Heart left ventricle (tissue), 16 donors: ENCODE measurements around the gene ZFYVE21. TPM values are rescaled to one million over a fixed set of nuclear protein-coding genes. Genes with fewer than 3 reads are reported as not detected.

Experiments
- ATAC-seq, 4 donors: fragments of 200-7000 bp; cut with Tn5 transposase; one replicate each; pipeline ENCODE4 v1.9.1; 2020 to 2022; ENCODE audit warnings: moderate library complexity in 4 of 4, mild to moderate bottlenecking in 3 of 4, moderate number of reproducible peaks in 1 of 4
- DNase-seq, 5 donors: peaks; one replicate each; pipeline ENCODE4 v3.0.0-alpha.2; 2020
- H3K27ac ChIP-seq, 12 donors: fragments of 200-600 bp; sonication (generic) in 4 of 12; one replicate each; pipeline versions ENCODE4 v1.5.0 to v1.8.0; 2016 to 2022; ENCODE audit warnings: mild to moderate bottlenecking in 2 of 12
- H3K27me3 ChIP-seq, 9 donors: fragments of 200-600 bp; sonication (generic) in 2 of 9; one replicate each; pipeline versions ENCODE4 v1.5.1 to v1.8.0; 2016 to 2022; ENCODE audit warnings: mild to moderate bottlenecking in 3 of 9
- H3K36me3 ChIP-seq, 9 donors: fragments of 200-600 bp; sonication (generic) in 2 of 9; one replicate each; pipeline versions ENCODE4 v1.5.0 to v1.8.0; 2018 to 2022; ENCODE audit warnings: mild to moderate bottlenecking in 2 of 9
- H3K4me1 ChIP-seq, 12 donors: fragments of 200-600 bp; sonication (generic) in 4 of 12; one replicate each; pipeline versions ENCODE4 v1.5.0 to v1.8.0; 2016 to 2022; ENCODE audit warnings: mild to moderate bottlenecking in 3 of 12
- H3K4me3 ChIP-seq, 12 donors: fragments of 200-600 bp; sonication (generic) in 4 of 12; one replicate each; pipeline versions ENCODE4 v1.5.0 to v1.8.0; 2017 to 2022; ENCODE audit warnings: mild to moderate bottlenecking in 9 of 12, moderate library complexity in 4 of 12
- H3K9me3 ChIP-seq, 12 donors: fragments of 200-600 bp; sonication (generic) in 4 of 12; one replicate each; pipeline versions ENCODE4 v1.5.0 to v1.8.0; 2016 to 2022; ENCODE audit warnings: mild to moderate bottlenecking in 1 of 12
- POLR2A ChIP-seq, 2 donors: fragments of 450-650 bp; IDR thresholded peaks; one replicate each; pipeline ENCODE4 v1.6.1; 2017; ENCODE audit warnings: antibody characterized with exemption in 2 of 2, mild to moderate bottlenecking in 2 of 2, moderate library complexity in 2 of 2
- WGBS, 4 donors: extraction: QIAGEN DNeasy Blood & Tissue Kit in 2 of 4; methylation state at CpG; one replicate each; pipeline versions ENCODE4 v1.1.5 to v1.1.7; 2013 to 2018; 5-methylcytosine and 5-hydroxymethylcytosine counted together
- intact Hi-C, 10 donors: fragments of 100-400 bp; cut with DNase I; formaldehyde crosslinking; loops; one replicate each; pipeline versions ENCODE4 v1.11.1 to v1.14.2; 2022
- polyA plus RNA-seq, 2 donors: library from polyadenylated mRNA; stranded (reverse); fragments of 200-250 nt; gene quantifications; one replicate each; pipeline ENCODE4 v1.2.3, GENCODE V29; 2013
- total RNA-seq, 9 donors: library from RNA; depleted of rRNA in 2 of 9; stranded (reverse); fragments of >200 nt in 2 of 9; fragmentation: NEBNext Ultra II Directional in 3 of 9; extraction: Animal tissue kit (Norgen Biotek cat#: 25700) in 3 of 9; gene quantifications; one replicate each; pipeline versions ENCODE4 v1.1.0 to v1.2.4, GENCODE V29; 2016 to 2023
- TF ChIP-seq, protein P1 (sequence below), 12 donors: fragments of 200-600 bp; sonication (generic) in 4 of 12; IDR thresholded peaks; one replicate each; pipeline versions ENCODE4 v1.5.0 to v1.8.0; 2018 to 2022; ENCODE audit warnings: antibody characterized with exemption in 12 of 12, mild to moderate bottlenecking in 5 of 12
- donor health status: ischemic (EF 13 %, LVEDD 7.1; RV severe dilation, severe dysfunction).
- donor health status: healthy with polysubstance abuse.
- donor health status: DM: no; HTN: yes; CAD: no.
- donor health status: DM: no; HTN: no; CAD: no.
- donor health status: ischemic (EF 25% LVEDD 6.9; RV normal size, moderate dysfunction).
- donor health status: ischemic (EF 25% LVEDD 5.7; RV mildly dilated, moderate dysfunction).
- donor health status: healthy.
- donor health status: DM: yes; HTN: yes; CAD: no.
- donor health status: ischemic (EF 35%, LVEDD 5.7; RV mildly dilated, moderate dysfunction).
- donor health status: nonischemic (EF 11% LVEDD 7.7; RV severe dilation, severe dysfunction).
- donor health status: DM: yes; HTN: yes; CAD: no.
- donor health status: PGD.
- donor health status: ischemic (EF 29% LVEDD 5.4; RV normal size, mild dysfunction).
- donor health status: nonischemic (EF 23%, LVEDD 6.1; RV moderate dilation, normal function).

ZFYVE21 gene
- total and polyA plus RNA-seq, 11 donors, result 44.1 to 86.1 (median 52.5) TPM

DNA sequence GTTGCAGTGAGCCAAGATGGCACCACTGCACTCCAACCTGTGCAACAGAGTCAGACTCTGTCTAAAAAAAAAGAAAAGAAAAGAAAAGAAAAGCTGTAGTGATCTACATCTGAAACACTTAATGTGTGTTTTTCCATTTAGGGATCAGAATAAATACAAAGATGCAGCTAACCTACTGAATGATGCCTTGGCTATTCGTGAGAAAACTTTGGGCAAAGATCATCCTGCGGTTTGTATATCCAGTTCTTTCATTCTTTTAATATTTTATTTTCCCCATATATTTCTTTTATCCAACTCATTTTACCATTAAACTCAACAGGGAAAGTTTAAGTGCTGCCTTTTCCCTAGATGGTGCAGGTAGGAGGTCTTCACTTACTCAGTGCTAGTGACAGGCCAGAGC is 46.2 kb upstream of the ZFYVE21 start:
- Histone ChIP-seq H3K36me3 (peaks cover 0 to 100% (median 99%) of the 10 kb centered on the region in 9 donors), H3K9me3 (no peaks in the 10 kb centered on the region), H3K4me1 (peaks cover 0 to 4% (median 0%) of the 10 kb centered on the region in 12 donors), H3K27me3 (no peaks in the 10 kb centered on the region), H3K4me3 (no peak overlapping the region), H3K27ac (no peak overlapping the region)
- WGBS, 4 donors, result 96 to 99% (median 98%) methylated on average over 2 of the region's 2 CpGs
- DNase-seq (no peak), ATAC-seq (no peak)
- TF ChIP-seq POLR2A (IDR thresholded peaks at IDR 0.05), result no peak
- TF ChIP-seq, protein P1, sequence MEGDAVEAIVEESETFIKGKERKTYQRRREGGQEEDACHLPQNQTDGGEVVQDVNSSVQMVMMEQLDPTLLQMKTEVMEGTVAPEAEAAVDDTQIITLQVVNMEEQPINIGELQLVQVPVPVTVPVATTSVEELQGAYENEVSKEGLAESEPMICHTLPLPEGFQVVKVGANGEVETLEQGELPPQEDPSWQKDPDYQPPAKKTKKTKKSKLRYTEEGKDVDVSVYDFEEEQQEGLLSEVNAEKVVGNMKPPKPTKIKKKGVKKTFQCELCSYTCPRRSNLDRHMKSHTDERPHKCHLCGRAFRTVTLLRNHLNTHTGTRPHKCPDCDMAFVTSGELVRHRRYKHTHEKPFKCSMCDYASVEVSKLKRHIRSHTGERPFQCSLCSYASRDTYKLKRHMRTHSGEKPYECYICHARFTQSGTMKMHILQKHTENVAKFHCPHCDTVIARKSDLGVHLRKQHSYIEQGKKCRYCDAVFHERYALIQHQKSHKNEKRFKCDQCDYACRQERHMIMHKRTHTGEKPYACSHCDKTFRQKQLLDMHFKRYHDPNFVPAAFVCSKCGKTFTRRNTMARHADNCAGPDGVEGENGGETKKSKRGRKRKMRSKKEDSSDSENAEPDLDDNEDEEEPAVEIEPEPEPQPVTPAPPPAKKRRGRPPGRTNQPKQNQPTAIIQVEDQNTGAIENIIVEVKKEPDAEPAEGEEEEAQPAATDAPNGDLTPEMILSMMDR (IDR thresholded peaks at IDR 0.05), result no peak
- intact Hi-C loops, result no loop called here

DNA sequence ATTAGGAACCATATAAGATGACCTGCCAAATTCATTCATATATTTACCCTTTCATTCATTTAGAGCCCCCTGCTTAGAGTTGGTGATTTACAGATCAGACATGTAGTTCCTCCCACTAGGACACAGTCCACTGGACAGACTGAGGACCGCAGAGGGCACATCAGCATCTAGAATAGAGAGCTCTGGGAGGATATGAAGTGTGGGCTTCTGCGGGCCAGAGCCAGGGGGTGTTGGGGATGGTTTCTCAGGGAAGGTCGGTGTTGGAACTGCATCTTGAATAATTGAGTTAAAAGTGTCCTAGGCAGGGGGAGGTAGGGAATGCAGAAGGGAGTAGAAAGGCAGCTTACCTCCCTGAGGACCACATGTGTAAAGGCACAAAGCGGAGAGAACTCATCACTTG is 43.7 kb upstream of the ZFYVE21 start:
- peaks cover 0 to 100% (median 100%) of the 10 kb centered on the region in 9 donors for H3K36me3 ChIP-seq
- intact Hi-C loops, result no loop called here
- no peak for DNase-seq
- H3K4me3 ChIP-seq, result no peak overlapping the region
- H3K9me3 ChIP-seq, result no peaks in the 10 kb centered on the region
- 90 to 95% (median 92%) methylated on average over 4 of the region's 4 CpGs for WGBS, 4 donors
- peaks cover 0 to 5% (median 0%) of the 10 kb centered on the region in 12 donors for H3K4me1 ChIP-seq
- no peaks in the 10 kb centered on the region for H3K27me3 ChIP-seq
- no peak overlapping the region for H3K27ac ChIP-seq
- TF ChIP-seq, protein P1 (IDR thresholded peaks at IDR 0.05), result no peak
- ATAC-seq, result no peak

DNA sequence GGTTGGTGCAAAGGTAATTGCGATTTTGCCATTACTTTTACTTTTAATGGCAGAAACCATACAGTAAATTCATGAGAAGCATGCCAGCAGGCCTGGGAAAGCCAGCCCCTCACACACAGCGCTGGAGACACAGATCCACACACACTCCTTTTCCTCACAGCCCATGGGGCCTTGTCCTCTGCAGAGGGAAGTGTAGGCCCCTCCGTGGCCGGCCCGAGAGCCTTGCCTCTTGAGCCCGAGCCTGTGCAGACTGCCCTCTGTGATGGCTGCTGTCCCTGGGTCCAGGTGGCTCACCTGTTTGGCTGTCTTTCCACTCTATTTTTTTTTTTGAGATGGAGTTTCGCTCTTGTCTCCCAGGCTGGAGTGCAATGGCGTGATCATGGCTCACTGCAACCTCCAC is 39.7 kb upstream of the ZFYVE21 start:
- H3K36me3 ChIP-seq, result peaks cover 2 to 100% (median 100%) of the 10 kb centered on the region in 9 donors
- no peaks in the 10 kb centered on the region for H3K9me3 ChIP-seq
- TF ChIP-seq, protein P1 (IDR thresholded peaks at IDR 0.05), result no peak
- no peak for TF ChIP-seq POLR2A (IDR thresholded peaks at IDR 0.05)
- WGBS, 4 donors, result 92 to 95% (median 93%) methylated on average over 8 of the region's 8 CpGs
- peaks cover 0 to 20% (median 13%) of the 10 kb centered on the region in 12 donors for H3K4me1 ChIP-seq
- intact Hi-C loops, result no loop called here
- H3K4me3 ChIP-seq, result no peak overlapping the region
- H3K27me3 ChIP-seq, result no peaks in the 10 kb centered on the region
- H3K27ac ChIP-seq, result no peak overlapping the region
- DNase-seq (no peak), ATAC-seq (no peak)

DNA sequence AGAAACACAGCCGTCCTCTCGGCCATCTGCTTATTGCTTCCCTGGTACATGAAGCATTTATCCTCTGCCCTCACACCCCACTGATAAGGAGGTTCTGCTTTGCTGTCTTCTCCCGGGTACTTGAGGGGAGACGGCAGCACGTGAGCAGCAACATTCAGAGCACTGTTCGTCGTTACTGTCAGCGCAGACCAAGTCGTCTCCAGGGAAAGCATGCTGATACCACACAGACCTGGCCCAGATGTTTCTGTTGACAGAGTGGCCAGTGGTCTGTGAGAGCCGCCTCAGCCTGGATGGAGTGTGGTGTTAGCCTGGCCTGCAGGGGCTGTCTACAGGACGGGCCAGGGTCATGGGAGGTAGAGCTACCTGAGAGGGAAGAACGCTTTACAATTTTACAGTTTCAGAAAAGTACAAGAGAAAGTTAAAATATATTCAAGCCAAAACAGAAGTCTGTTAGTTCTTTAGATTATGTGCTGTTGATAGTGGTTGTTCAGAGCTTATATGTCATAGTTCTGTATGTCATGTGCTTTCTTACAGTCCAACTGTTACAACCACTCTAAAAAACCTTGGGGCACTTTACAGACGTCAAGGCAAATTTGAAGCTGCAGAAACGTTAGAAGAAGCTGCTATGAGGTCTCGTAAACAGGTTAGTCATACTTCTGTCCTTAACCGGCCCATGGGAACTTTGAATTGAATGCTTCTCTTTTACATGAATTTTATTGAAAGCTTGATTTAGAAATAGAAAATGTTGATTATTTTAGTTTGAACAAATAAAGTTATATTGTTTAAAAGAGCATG is 38.5 kb upstream of the ZFYVE21 start:
- no peak overlapping the region for H3K27ac ChIP-seq
- 56 to 72% (median 61%) methylated on average over 16 of the region's 16 CpGs for WGBS, 4 donors
- DNase-seq (no peak), ATAC-seq (peak; percentile 25 to 50 (median 42))
- H3K27me3 ChIP-seq, result no peaks in the 10 kb centered on the region
- H3K9me3 ChIP-seq, result no peaks in the 10 kb centered on the region
- peaks cover 2 to 100% (median 100%) of the 10 kb centered on the region in 9 donors for H3K36me3 ChIP-seq
- H3K4me1 ChIP-seq, result peaks cover 0 to 20% (median 13%) of the 10 kb centered on the region in 12 donors
- TF ChIP-seq, protein P1 (IDR thresholded peaks at IDR 0.05), result no peak
- TF ChIP-seq POLR2A (IDR thresholded peaks at IDR 0.05), result no peak
- H3K4me3 ChIP-seq, result no peak overlapping the region
- intact Hi-C loops, result no loop called here
